ENCODE data around the gene ERF.
A peak's percentile ranks its signal among the peaks of the same experiment; 100 is the strongest.

The ERF gene

DNA sequence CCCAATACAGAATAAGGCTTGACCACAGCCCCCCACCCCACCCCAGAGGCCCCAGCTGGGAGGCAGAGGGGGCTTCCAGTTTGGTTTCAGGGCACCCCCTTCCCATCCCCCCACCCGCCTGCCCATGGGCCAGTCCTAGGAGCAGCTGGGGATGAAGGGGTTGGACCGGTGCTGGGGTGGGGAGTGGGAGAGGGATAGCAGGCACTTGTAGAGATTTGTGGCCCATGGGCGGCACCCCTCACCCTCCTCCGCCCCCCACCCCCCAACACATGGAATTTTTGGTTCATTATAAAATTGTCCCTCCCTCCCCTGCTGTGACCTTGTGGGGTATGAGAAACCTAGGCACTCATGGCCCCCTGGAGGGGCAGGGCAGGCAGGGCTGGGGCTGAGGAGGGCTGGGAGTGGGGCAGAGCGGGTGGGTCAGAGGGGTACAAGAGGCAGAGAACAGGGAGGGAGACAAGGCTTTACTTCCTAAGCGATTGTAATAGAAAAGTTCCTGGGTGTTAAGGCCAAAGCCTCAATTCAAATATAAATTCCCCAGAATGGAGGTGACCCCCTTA lies 7.2 kb downstream of the ERF start:
- Histone ChIP-seq H3K9me3 (ENCODE audit: insufficient read depth, low read length) (no peaks in the 10 kb centered on the region), H3K27me3 (ENCODE audit: insufficient read depth, insufficient read length) (no peaks in the 10 kb centered on the region), H3K4me3 (ENCODE audit: insufficient read length, low read depth) (no peak overlapping the region), H3K36me3 (ENCODE audit: insufficient read depth, insufficient read length, low read length) (peaks cover 42% of the 10 kb centered on the region), H3K4me1 (ENCODE audit: insufficient read depth, insufficient read length) (peaks cover 25% of the 10 kb centered on the region), H3K9ac (ENCODE audit: insufficient read length, low read depth) (no peak overlapping the region)
- DNase-seq (ENCODE audit: low read depth, low spot score): no peak
- TF ChIP-seq YY1 (IDR thresholded peaks at IDR 0.05; ENCODE audit: insufficient read depth, insufficient read length) (no peak), ZNF274 (IDR thresholded peaks at IDR 0.05; ENCODE audit: low read depth, low read length) (no peak), SUZ12 (IDR thresholded peaks at IDR 0.05; ENCODE audit: extremely low read depth, insufficient read depth, insufficient read length) (no peak)

DNA sequence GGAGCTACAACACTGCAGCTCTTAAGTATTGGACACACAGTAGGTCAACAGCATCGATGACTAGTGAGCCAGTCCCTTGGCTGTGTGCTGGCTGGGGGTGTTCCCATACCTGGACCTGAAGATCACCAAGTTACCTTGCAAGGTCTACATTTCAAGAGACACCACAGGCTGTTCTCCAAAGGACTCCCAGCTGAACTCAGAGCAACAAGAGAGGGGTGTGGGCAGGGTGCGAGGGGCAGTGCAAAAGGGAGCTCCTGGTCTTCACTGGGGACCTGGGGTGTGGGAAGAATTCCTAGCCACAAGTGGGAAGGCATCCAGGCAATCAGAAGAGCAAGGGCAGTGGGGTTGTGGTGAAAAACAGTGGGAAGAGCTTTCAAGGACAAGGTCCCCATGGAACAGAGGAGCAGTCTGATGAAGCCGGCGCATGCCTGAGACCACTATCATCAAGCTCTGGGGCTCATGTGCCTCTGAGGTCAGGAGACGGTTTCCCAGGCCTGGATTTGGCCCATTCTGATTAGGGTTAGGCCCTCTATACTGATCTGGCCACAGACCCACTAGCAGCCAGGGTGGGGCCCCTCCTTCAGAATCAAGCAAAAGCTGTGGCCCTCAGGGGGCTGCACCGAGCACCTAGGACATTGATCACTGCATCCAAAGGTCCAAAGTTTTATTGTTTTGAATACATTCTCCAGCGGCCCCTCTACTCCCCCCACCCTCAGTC lies 7.8 kb downstream of the ERF start:
- TF ChIP-seq SUZ12 (IDR thresholded peaks at IDR 0.05; ENCODE audit: extremely low read depth, insufficient read depth, insufficient read length): no peak
- no peak for TF ChIP-seq YY1 (IDR thresholded peaks at IDR 0.05; ENCODE audit: insufficient read depth, insufficient read length)
- no peak for TF ChIP-seq ZNF274 (IDR thresholded peaks at IDR 0.05; ENCODE audit: low read depth, low read length)
- H3K9me3 ChIP-seq (ENCODE audit: insufficient read depth, low read length): no peaks in the 10 kb centered on the region
- H3K4me3 ChIP-seq (ENCODE audit: insufficient read length, low read depth): no peak overlapping the region
- peaks cover 41% of the 10 kb centered on the region for H3K36me3 ChIP-seq (ENCODE audit: insufficient read depth, insufficient read length, low read length)
- H3K9ac ChIP-seq (ENCODE audit: insufficient read length, low read depth): no peak overlapping the region
- no peaks in the 10 kb centered on the region for H3K27me3 ChIP-seq (ENCODE audit: insufficient read depth, insufficient read length)
- H3K4me1 ChIP-seq (ENCODE audit: insufficient read depth, insufficient read length): peaks cover 21% of the 10 kb centered on the region
- DNase-seq (ENCODE audit: low read depth, low spot score): no peak

DNA sequence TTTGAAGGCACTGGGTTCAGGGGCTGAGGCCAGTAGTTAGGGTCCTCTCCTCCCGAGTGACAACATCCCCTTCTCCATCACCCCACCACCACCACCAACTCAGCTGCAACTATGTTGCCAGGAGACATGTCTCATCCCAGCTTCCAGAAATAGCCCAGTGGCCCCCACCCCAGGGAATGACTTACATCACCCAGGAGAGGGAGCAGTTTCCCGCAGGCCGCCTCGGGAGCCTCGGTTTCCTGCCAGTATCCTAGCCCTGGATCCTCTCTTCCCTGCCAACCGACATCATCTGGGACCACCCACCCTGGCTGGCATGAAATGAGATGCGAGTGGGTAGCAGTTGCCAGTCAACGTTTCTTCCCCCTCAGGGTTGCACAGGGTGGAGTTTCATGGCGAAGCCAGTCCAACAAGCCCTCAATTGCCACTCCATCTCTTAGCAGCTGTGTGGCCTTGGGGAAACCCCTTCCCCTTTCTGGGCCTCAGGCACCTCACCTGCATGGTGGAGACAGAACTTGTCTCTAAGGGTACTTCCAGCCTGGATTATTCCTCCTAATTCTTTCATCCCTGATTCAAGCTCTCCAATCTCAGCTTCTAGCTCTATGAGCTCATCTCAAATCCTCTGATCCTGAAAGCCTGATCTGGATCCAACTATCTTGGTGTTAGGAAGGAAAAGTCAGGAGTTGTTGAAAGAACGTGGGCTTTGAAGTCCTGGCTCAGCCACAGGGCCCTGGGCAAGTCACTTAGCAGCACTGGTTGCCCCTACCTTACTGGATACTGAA lies 8.6 kb downstream of the ERF start:
- Histone ChIP-seq H3K9ac (ENCODE audit: insufficient read length, low read depth) (no peak overlapping the region), H3K27me3 (ENCODE audit: insufficient read depth, insufficient read length) (no peaks in the 10 kb centered on the region), H3K4me3 (ENCODE audit: insufficient read length, low read depth) (no peak overlapping the region), H3K4me1 (ENCODE audit: insufficient read depth, insufficient read length) (peaks cover 14% of the 10 kb centered on the region), H3K9me3 (ENCODE audit: insufficient read depth, low read length) (no peaks in the 10 kb centered on the region), H3K36me3 (ENCODE audit: insufficient read depth, insufficient read length, low read length) (peaks cover 37% of the 10 kb centered on the region)
- no peak for TF ChIP-seq YY1 (IDR thresholded peaks at IDR 0.05; ENCODE audit: insufficient read depth, insufficient read length)
- no peak for TF ChIP-seq SUZ12 (IDR thresholded peaks at IDR 0.05; ENCODE audit: extremely low read depth, insufficient read depth, insufficient read length)
- no peak for TF ChIP-seq ZNF274 (IDR thresholded peaks at IDR 0.05; ENCODE audit: low read depth, low read length)
- no peak for DNase-seq (ENCODE audit: low read depth, low spot score)

DNA sequence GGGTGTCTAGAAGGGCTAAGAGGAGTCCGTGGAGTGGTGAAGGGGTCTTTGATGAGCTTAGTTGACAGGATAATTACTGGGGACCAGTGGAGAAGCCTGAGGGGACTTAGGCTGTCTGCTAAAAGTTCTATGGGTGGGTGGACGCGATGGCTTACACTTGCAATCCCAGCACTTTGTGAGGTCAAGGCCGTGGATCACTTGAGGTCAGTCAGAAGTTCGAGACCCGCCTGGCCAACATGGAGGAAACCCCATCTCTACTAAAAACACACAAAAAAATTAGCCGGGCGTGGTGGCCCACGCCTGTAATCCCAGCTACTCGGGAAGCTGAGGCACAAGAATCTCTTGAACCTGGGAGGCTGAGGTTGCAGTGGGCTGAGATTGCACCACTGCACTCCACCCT lies 9.7 kb downstream of the ERF start:
- peaks cover 9% of the 10 kb centered on the region for H3K4me1 ChIP-seq (ENCODE audit: insufficient read depth, insufficient read length)
- no peak for DNase-seq (ENCODE audit: low read depth, low spot score)
- no peaks in the 10 kb centered on the region for H3K27me3 ChIP-seq (ENCODE audit: insufficient read depth, insufficient read length)
- peak overlapping the region; percentile 3 for H3K9ac ChIP-seq (ENCODE audit: insufficient read length, low read depth)
- TF ChIP-seq ZNF274 (IDR thresholded peaks at IDR 0.05; ENCODE audit: low read depth, low read length) (no peak), YY1 (IDR thresholded peaks at IDR 0.05; ENCODE audit: insufficient read depth, insufficient read length) (no peak), SUZ12 (IDR thresholded peaks at IDR 0.05; ENCODE audit: extremely low read depth, insufficient read depth, insufficient read length) (no peak)
- no peaks in the 10 kb centered on the region for H3K9me3 ChIP-seq (ENCODE audit: insufficient read depth, low read length)
- peaks cover 37% of the 10 kb centered on the region for H3K36me3 ChIP-seq (ENCODE audit: insufficient read depth, insufficient read length, low read length)
- no peak overlapping the region for H3K4me3 ChIP-seq (ENCODE audit: insufficient read length, low read depth)

DNA sequence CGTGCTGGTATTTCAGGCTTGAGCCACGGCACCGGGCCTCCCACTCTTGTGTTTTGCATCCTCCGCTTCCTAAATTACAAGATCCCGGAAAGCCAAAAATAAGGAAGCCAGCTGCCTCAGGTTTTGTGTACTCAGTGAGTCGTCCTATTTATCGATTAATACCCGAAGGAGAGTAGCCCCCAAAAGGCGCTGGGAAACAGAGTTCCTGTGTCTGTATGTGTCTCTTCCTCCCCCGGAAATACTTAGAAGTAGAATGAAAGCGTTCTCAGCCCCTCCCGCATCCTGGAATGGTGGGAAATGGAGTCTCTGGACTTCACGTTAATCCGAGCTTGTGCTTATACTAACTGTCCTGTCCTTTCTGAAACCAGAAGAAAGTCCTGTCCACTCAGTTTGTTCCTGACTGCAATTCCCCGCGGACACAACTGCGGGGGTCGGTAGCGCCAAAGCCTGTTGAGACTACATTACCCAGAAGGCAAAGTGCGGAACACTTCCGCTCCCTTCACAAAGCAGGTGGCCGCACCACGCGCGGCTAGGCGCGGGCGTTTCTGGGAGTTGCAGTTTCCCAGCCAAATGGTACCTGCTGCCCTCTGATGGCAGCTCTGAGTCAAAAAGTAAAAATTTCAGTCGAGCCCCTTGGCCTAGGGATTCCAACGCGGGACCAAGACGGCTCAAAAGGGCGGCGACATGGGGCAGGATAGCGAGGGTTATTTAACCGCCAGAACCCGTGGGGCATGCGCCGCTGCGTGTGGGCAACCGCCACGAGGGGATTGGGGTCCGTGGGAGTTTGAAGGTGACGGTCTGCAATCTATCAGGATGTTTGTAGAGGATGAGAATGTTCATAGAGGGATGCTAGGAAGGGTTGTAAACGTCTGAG lies 10.3 kb downstream of the ERF start:
- TF ChIP-seq YY1 (IDR thresholded peaks at IDR 0.05; ENCODE audit: insufficient read depth, insufficient read length) (no peak), ZNF274 (IDR thresholded peaks at IDR 0.05; ENCODE audit: low read depth, low read length) (no peak), SUZ12 (IDR thresholded peaks at IDR 0.05; ENCODE audit: extremely low read depth, insufficient read depth, insufficient read length) (no peak)
- no peaks in the 10 kb centered on the region for H3K9me3 ChIP-seq (ENCODE audit: insufficient read depth, low read length)

DNA sequence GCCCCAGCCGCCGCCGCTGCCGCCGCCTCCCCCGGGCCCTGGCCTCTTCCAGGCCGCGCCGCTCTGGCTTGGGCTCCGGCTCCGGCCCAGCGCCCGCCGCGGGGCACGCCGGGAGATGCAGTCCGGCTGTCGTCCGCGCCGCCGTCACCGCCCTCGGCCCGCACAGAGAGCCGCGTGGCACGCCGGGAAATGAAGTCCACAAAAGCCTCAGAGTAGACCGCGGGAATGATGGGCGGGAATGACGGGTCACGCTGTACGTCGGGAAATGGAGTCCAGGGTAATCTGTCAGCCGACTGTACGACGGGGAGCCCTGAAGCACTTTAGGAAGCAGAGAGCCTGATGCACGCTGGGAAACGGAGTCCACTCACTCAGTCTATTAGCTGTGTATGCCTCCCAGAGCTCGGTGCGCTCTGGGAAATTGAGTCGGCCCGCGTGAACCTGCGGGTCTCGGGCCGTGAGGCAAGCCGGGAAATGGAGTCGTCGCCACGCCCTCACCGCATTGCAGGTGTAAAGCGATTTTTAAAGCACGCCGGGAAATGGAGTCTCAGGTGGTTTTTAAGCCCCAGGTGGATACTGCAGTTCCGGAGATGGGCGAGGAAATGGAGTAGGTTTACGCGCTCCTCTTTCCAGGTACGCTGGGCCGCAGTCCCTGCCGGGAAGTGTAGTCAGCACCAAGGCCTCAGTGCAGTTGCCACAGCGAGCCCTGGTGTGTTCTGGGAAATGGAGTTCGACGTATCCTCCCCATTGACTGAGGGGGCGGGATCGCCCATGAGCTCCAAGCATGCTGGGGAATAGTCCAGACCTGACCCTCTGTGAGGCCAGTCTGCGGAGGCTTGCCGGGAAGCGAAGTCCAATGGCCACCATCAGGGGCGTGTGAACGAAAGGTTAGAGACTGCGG lies 12.2 kb downstream of the ERF start, which contains the start of gene GSK3A:
GSK3A (minus strand) TSS at position 91 of the 898 bp plus-strand sequence. CDS start 137 bp downstream, outside the sequence.
- no peaks in the 10 kb centered on the region for H3K27me3 ChIP-seq (ENCODE audit: insufficient read depth, insufficient read length)
- peak within 1 kb of the TSS; percentile 71 for H3K4me3 ChIP-seq (ENCODE audit: insufficient read length, low read depth)
- no peak for TF ChIP-seq ZNF274 (IDR thresholded peaks at IDR 0.05; ENCODE audit: low read depth, low read length)
- TF ChIP-seq YY1 (IDR thresholded peaks at IDR 0.05; ENCODE audit: insufficient read depth, insufficient read length): peak; percentile 43
- TF ChIP-seq SUZ12 (IDR thresholded peaks at IDR 0.05; ENCODE audit: extremely low read depth, insufficient read depth, insufficient read length): no peak
- peaks cover 33% of the 10 kb centered on the region for H3K36me3 ChIP-seq (ENCODE audit: insufficient read depth, insufficient read length, low read length)
- no peaks in the 10 kb centered on the region for H3K9me3 ChIP-seq (ENCODE audit: insufficient read depth, low read length)
- peak within 1 kb of the TSS; percentile 78 for H3K9ac ChIP-seq (ENCODE audit: insufficient read length, low read depth)
- H3K4me1 ChIP-seq (ENCODE audit: insufficient read depth, insufficient read length): no peaks in the 10 kb centered on the region
- DNase-seq (ENCODE audit: low read depth, low spot score): peak; percentile 95

More for the DNA sequence above, 10.3 kb downstream of the ERF start:
- peaks cover 37% of the 10 kb centered on the region for H3K36me3 ChIP-seq (ENCODE audit: insufficient read depth, insufficient read length, low read length)
- peak overlapping the region; percentile 69 for H3K4me3 ChIP-seq (ENCODE audit: insufficient read length, low read depth)
- H3K9ac ChIP-seq (ENCODE audit: insufficient read length, low read depth): peak overlapping the region; percentile 45
- peaks cover 6% of the 10 kb centered on the region for H3K4me1 ChIP-seq (ENCODE audit: insufficient read depth, insufficient read length)
- no peaks in the 10 kb centered on the region for H3K27me3 ChIP-seq (ENCODE audit: insufficient read depth, insufficient read length)
- peak; percentile 88 for DNase-seq (ENCODE audit: low read depth, low spot score)

Measured in NT2/D1 (cell line).